GM10266 (cell line): ENCODE data around the gene NOTCH3.

Source experiments
- DNase-seq: peaks from one replicate; pipeline ENCODE4 v3.0.0; 2012; ENCODE audit errors: extremely low spot score
- CTCF ChIP-seq: IDR thresholded peaks from 2 replicates; pipeline ENCODE4 v1.5.1; 2012; ENCODE audit warnings: mild to moderate bottlenecking, low read depth; ENCODE audit not compliant: control insufficient read depth, insufficient read depth; ENCODE audit errors: missing control alignments

Gene NOTCH3

DNA sequence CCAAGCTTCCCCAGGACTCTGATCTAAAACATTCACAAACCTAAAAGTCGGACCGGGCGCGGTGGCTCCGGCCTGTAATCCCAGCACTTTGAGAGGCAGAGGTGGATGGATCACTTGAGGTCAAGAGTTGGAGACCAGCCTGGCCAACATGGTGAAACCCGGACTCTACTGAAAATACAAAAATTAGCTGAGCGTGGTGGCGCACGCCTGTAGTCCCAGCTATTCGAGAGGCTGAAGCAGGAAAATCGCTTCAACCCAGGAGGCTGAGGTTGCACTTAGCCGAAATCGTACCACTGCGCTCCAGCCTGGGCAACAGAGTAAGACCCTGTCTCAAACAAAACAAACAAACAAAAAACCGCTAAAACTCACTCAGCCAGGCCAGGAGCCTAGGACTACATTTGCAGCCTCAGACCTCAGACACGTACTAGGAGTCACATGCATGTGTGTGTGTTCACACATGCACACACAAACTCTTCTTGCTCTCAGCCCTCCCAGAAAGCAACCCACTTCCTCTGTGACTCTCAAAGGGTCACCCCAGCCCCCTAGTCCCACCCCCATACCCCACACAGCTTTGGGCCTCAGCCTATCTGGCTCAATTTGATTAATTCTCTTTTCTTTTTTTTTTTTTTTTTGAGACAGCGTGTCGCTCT is 704 bp upstream of the NOTCH3 start:
- DNase-seq, result no peak
- TF ChIP-seq CTCF, result no peak

DNA sequence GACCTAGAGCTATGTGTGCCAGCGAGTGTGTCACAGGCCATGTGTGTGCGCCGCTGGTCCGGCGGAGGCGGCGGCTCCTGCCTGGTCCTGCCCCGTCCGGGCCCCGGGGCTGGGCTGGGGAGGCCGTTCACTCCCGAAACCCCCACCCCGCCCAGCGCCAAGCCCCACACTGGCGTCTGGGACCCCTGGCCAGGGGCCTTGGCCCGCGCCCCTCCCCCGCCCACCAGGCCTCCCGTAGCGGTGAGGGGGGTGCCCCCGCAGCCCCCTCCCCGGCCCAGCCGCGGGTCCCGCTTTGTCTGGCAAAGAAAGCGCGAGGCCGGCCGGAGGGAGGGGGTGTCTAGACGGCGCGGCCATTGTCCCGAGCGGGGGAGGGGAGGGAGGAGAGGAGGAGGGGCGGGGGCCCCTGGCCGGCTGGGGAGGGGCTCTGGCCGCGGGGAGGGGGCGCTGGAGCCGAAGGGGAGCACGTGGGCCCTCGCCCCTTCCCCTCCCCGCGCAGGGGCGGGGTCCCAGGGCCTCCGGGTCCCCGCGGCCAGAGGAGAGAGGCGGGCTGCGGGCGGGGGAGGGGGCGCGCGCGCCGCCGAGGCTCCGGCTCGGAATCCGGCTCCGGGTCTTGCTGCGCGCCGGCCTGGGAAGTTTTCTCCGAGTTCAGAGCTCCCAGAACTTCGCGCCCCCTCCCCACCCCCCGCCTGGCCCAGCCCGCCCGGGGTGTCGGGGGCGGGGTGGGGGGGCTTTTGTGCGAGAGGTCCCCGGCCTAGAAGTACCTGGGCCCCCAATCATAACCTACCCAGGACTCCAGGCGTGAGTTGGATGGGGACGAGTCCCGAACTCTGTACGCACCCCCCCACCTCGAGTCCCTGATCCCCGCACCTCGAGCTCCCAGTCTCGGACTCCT is 888 bp downstream of the NOTCH3 start:
- no peak for DNase-seq
- no peak for TF ChIP-seq CTCF

DNA sequence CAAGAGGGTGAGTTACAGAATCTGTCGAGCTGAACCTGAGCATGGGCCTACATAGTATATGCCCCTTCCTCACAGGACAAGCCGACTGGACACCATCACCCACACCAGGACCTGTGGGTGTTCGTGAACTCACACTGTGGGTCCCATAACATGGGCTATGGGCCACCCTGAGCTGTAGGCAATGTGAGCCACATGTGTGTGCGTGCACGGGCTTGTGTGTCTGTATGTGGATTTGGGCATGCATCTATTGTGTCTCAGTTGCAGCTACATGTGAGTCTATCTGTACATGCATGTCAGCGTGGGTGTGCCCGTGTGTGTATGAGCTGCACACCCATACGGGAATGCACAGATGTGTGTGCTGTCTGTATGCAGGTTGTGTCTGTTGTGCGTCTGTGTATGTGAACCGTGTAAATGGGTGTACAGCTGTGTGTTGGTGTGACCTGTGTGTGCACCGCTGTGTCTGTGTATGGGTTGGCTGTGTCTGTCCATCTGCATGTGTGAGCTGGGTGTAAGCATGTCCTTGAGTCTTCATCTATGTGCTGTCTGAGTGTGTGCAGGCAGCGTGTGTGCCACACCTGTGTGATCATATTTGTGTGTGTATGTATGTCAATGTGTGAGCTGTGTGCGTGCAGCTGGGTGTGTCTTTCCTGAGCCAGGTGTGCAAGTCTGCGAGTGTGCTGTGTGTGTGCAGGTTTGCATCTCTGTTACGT is 1.7 kb downstream of the NOTCH3 start:
- no peak for DNase-seq
- no peak for TF ChIP-seq CTCF

DNA sequence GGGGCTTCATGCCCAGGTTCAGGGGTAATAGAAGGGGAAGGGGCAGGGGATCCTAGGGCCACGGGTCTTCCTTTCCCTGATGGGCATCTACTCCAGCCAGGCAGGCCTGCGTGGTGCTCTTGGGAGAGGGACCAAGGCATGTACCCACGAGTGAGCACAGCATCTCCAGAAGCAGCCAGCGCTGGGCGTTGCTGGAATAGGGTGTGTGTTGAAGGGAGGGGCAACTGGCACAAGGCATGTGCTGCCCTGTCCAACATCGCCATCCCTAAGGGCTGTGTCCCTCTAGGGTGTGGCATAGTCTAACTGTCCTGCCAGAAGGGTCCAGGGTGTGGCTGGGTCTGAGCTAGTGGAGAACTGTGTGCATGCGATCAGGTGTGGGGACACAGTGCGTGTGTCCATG is 2.9 kb downstream of the NOTCH3 start:
- DNase-seq, result no peak
- TF ChIP-seq CTCF, result no peak

DNA sequence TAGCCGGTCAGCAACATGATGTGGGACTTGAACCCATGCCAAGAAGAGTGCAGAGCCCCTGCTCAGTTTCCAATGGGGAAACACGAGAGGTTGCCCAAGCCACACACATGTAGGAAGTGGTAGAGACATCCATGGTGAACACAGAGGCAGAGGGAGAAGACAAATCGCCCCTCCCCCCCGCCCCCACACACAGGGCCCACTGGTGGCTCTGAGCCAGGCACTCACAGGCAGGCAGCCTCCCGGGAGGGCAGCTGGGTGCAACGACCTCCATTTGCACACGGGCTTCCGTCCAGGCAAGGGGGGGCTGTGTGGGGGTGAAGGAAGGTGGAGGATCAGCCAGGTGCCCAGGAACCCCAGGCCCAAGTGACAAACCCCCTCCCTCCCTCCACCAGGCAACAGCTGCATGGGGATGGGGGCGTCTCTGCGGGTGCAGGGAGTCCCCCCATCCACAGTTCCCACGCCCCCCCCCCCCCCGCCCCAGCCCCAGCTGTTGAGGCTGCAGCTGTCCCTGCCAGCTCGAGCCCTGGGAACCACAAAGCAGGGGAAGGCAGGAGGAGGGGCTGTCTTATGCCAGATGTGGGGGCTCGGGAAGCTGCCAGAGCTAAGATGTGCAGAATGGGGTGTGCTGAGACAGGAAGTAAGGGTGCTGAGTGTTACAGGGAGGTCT is 3.4 kb downstream of the NOTCH3 start:
- DNase-seq, result no peak
- TF ChIP-seq CTCF, result no peak

DNA sequence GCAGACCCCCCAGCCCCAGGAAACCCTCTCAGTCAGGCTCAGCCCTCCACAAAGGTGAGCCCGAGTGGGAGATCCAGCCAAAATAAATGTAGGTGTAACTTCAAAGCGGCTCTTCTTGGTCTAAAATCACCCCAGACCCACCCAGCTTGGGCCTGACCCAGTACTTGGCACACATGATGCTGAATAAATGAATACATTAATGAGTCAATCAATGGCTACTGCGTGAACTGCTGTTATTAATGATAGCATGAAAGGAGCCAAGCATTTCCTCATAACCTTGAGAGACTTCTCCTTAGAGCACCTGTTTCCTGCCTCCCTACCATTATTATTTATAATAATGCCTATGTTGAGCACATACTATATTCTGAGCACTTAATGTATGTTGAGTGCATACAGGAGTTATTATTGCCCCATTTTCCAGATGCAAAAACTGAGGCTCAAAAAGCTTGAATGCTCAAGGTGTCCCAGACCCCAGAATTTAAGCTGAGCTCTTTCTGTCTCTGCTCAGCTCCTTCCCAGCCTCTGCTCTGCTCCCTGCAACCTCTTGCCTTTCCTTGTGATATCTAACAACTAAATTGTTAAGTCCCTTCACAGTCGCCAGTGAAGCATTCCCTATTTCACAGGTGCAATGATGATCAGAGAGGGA is 4.3 kb downstream of the NOTCH3 start:
- TF ChIP-seq CTCF, result no peak
- DNase-seq, result no peak
